SK-N-SH treated with all-trans-retinoic acid at 6 μM for 48 hours (cell line): Measurements from ENCODE around the gene NOS3.

Experiments used
- GLIS3 ChIP-seq: fragments of 250-450 bp; sonication (Bioruptor Pico); IDR thresholded peaks from 2 replicates; pipeline ENCODE4 v1.5.0; 2020; ENCODE audit warnings: mild to moderate bottlenecking, moderate library complexity
- OSR1 ChIP-seq: fragments of 250-450 bp; sonication (Bioruptor Pico); IDR thresholded peaks from 2 replicates; pipeline ENCODE4 v1.8.0; 2022; ENCODE audit warnings: moderate library complexity, mild to moderate bottlenecking, inconsistent platforms
- PPARA ChIP-seq: fragments of 250-450 bp; sonication (Bioruptor Pico); IDR thresholded peaks from 2 replicates; pipeline ENCODE4 v1.5.0; 2020; ENCODE audit warnings: mild to moderate bottlenecking, borderline replicate concordance
- RARB ChIP-seq: fragments of 250-450 bp; sonication (Bioruptor Pico); IDR thresholded peaks from 2 replicates; pipeline ENCODE4 v1.8.0; 2021; ENCODE audit warnings: mild to moderate bottlenecking, moderate library complexity
- ZNF8 ChIP-seq: fragments of 450-650 bp; formaldehyde crosslinking; IDR thresholded peaks from 2 replicates; pipeline ENCODE4 v1.5.0; 2020; ENCODE audit warnings: mild to moderate bottlenecking, moderate library complexity
- TF ChIP-seq, protein P1 (sequence below): fragments of 250-450 bp; sonication (Bioruptor Pico); IDR thresholded peaks from 2 replicates; pipeline ENCODE4 v1.5.1; 2020; ENCODE audit warnings: low read depth, mild to moderate bottlenecking, moderate library complexity
- TF ChIP-seq, protein P2 (sequence below): fragments of 250-450 bp; sonication (Bioruptor Pico); IDR thresholded peaks from 2 replicates; pipeline ENCODE4 v1.8.0; 2020; ENCODE audit warnings: mild to moderate bottlenecking, moderate library complexity, borderline replicate concordance

DNA sequence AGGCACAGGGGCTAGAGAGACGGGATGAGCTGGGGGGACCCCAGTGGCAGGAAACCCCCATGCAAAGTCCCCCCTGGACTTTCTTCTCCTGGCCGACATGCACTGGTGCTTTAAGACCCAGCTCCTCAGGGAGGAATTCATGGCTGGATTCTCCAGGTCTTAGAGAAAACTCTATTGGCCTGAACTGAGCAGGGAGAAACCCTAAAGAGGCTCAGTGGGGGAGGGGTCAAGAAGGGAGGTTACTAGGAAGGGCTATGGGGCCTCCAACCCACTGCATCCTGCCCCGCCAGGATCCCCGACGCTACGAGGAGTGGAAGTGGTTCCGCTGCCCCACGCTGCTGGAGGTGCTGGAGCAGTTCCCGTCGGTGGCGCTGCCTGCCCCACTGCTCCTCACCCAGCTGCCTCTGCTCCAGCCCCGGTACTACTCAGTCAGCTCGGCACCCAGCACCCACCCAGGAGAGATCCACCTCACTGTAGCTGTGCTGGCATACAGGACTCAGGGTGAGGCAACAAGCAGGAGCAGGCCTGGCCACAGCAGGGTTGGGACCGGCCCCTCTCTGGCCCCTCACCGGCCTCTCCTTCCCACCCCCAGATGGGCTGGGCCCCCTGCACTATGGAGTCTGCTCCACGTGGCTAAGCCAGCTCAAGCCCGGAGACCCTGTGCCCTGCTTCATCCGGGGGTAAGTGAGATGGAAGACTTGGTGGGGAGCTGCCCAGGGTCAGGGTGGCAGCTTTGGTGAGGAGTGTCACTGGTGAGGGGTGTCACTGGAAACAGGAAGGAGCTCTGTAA lies 19.7 kb downstream of the NOS3 start:
- TF ChIP-seq, protein P1, sequence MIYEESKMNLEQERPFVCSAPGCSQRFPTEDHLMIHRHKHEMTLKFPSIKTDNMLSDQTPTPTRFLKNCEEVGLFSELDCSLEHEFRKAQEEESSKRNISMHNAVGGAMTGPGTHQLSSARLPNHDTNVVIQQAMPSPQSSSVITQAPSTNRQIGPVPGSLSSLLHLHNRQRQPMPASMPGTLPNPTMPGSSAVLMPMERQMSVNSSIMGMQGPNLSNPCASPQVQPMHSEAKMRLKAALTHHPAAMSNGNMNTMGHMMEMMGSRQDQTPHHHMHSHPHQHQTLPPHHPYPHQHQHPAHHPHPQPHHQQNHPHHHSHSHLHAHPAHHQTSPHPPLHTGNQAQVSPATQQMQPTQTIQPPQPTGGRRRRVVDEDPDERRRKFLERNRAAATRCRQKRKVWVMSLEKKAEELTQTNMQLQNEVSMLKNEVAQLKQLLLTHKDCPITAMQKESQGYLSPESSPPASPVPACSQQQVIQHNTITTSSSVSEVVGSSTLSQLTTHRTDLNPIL = no peak
- TF ChIP-seq GLIS3 (no peak), PPARA (CRISPR knock-in tag) (no peak), RARB (CRISPR knock-in tag) (no peak), ZNF8 (CRISPR knock-in tag) (no peak), OSR1 (CRISPR knock-in tag) (no peak)
- TF ChIP-seq, protein P2, sequence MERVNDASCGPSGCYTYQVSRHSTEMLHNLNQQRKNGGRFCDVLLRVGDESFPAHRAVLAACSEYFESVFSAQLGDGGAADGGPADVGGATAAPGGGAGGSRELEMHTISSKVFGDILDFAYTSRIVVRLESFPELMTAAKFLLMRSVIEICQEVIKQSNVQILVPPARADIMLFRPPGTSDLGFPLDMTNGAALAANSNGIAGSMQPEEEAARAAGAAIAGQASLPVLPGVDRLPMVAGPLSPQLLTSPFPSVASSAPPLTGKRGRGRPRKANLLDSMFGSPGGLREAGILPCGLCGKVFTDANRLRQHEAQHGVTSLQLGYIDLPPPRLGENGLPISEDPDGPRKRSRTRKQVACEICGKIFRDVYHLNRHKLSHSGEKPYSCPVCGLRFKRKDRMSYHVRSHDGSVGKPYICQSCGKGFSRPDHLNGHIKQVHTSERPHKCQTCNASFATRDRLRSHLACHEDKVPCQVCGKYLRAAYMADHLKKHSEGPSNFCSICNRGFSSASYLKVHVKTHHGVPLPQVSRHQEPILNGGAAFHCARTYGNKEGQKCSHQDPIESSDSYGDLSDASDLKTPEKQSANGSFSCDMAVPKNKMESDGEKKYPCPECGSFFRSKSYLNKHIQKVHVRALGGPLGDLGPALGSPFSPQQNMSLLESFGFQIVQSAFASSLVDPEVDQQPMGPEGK (CRISPR knock-in tag) = no peak
